HCT116 (cell line): ENCODE data around the gene AGAP2. TPM values are rescaled to one million over a fixed set of nuclear protein-coding genes. Genes with fewer than 3 reads are reported as not detected.

Experiments used
- ATAC-seq: fragments of 200-7000 bp; cut with Tn5 transposase; 2 replicates; pipeline ENCODE4 v1.9.1; 2020; ENCODE audit warnings: mild to moderate bottlenecking, moderate library complexity
- BruUV-seq: library from RNA; stranded (reverse); fragments of 400-500 nt; replicated peaks from 2 replicates; lab custom pipeline; 2021; lab: Mats Ljungman, UMichigan
- CTCF ChIA-PET: fragments of 300-600 bp; sonication (Branson Sonifier 250); formaldehyde crosslinking; loops from one replicate; lab custom pipeline; 2021; ENCODE audit warnings: antibody characterized with exemption; lab: Charles Lee
- POLR2A ChIA-PET: fragments of 300-600, 350-600 bp; sonication (Branson Sonifier 250); formaldehyde crosslinking; loops from one replicate; lab custom pipeline; 2021; ENCODE audit warnings: antibody characterized with exemption; lab: Charles Lee
- RAD21 ChIA-PET, 2 experiments: fragments of 300-600 bp; sonication (Branson Sonifier 250); formaldehyde crosslinking; loops; one replicate each; lab custom pipeline; 2023; ENCODE audit warnings: low total read pairs in 2 of 2; ENCODE audit not compliant: uncharacterized antibody in 2 of 2, unreplicated experiment in 2 of 2, low non-redundant PET in 1 of 2; lab: Charles Lee
- DNase-seq: peaks from one replicate; pipeline ENCODE4 v3.0.0-alpha.2; 2010; ENCODE audit warnings: low read depth, low spot score
- H2AFZ ChIP-seq: fragments of 200-600 bp; shearing (Covaris generic), sonication (generic); 2 replicates; pipeline ENCODE4 v1.6.1; 2017; ENCODE audit warnings: low read depth, mixed run types, mixed read lengths, antibody characterized with exemption, low read length; ENCODE audit not compliant: poor library complexity, severe bottlenecking
- H3K27ac ChIP-seq: 2 replicates; pipeline ENCODE4 v1.5.1; 2012; ENCODE audit warnings: low read depth, low read length
- H3K27me3 ChIP-seq: fragments of 200-600 bp; sonication (generic); 2 replicates; pipeline ENCODE4 v1.6.1; 2016; ENCODE audit warnings: mixed run types, low read length, mixed read lengths; ENCODE audit not compliant: insufficient read depth
- H3K36me3 ChIP-seq, 2 experiments: fragments of 200-500 bp in 1 of 2; fragments of 200-600 bp in 1 of 2; sonication (Bioruptor generic) in 1 of 2; sonication (generic) in 1 of 2; 2 replicates each; pipeline versions ENCODE4 v1.5.1 to v1.6.1; 2014 to 2016; ENCODE audit warnings: low read length in 2 of 2, inconsistent platforms in 1 of 2, mixed read lengths in 1 of 2, mixed run types in 1 of 2; ENCODE audit not compliant: insufficient read depth in 2 of 2, control insufficient read depth in 1 of 2
- H3K4me1 ChIP-seq, 2 experiments: fragments of 200-600 bp in 1 of 2; sonication (generic) in 1 of 2; 2 replicates each; pipeline versions ENCODE4 v1.5.1 to v1.6.1; 2012 to 2017; ENCODE audit warnings: low read length in 2 of 2, inconsistent platforms in 1 of 2, mild to moderate bottlenecking in 1 of 2, mixed read lengths in 1 of 2, mixed run types in 1 of 2, moderate library complexity in 1 of 2; ENCODE audit not compliant: insufficient read depth in 2 of 2, control insufficient read depth in 1 of 2
- H3K4me2 ChIP-seq: fragments of 200-600 bp; sonication (generic); 2 replicates; pipeline ENCODE4 v1.6.1; 2017; ENCODE audit warnings: mixed run types, low read length, mixed read lengths
- H3K4me3 ChIP-seq, 2 experiments: fragments of 200-600 bp in 1 of 2; sonication (generic) in 1 of 2; replicated peaks in 1 of 2; 2 replicates each; pipeline ENCODE4 v1.5.1; 2011 to 2016; ENCODE audit warnings: low read length in 2 of 2, control low read depth in 1 of 2, low read depth in 1 of 2, mild to moderate bottlenecking in 1 of 2, mixed read lengths in 1 of 2, mixed run types in 1 of 2
- H3K79me2 ChIP-seq: fragments of 200-600 bp; sonication (generic); 2 replicates; pipeline ENCODE4 v1.6.1; 2017; ENCODE audit warnings: mild to moderate bottlenecking, mixed run types, low read length, moderate library complexity, mixed read lengths; ENCODE audit not compliant: insufficient read depth
- H3K9ac ChIP-seq: fragments of 200-600 bp; sonication (generic); 2 replicates; pipeline ENCODE4 v1.6.1; 2016; ENCODE audit warnings: low read length, mixed read lengths
- H3K9me2 ChIP-seq: fragments of 200-600 bp; sonication (generic), shearing (Covaris generic); 2 replicates; pipeline ENCODE4 v1.6.1; 2017; ENCODE audit warnings: mixed run types, mild to moderate bottlenecking, moderate library complexity; ENCODE audit not compliant: insufficient read depth
- H3K9me3 ChIP-seq, 2 experiments: fragments of 200-500 bp in 1 of 2; fragments of 200-600 bp in 1 of 2; sonication (Bioruptor generic) in 1 of 2; sonication (generic) in 1 of 2; 2 replicates each; pipeline ENCODE4 v1.6.1; 2014 to 2017; ENCODE audit warnings: low read length in 2 of 2, mixed read lengths in 2 of 2, inconsistent platforms in 1 of 2, low read depth in 1 of 2, mild to moderate bottlenecking in 1 of 2, mixed run types in 1 of 2, moderate library complexity in 1 of 2; ENCODE audit not compliant: control insufficient read depth in 1 of 2, insufficient read depth in 1 of 2
- H4K20me1 ChIP-seq: fragments of 200-600 bp; sonication (generic), shearing (Covaris generic); 2 replicates; pipeline ENCODE4 v1.6.1; 2017; ENCODE audit warnings: mixed run types, mild to moderate bottlenecking, moderate library complexity; ENCODE audit not compliant: insufficient read depth
- CBX3 ChIP-seq: IDR thresholded peaks from 2 replicates; pipeline ENCODE4 v1.6.1; 2012; ENCODE audit warnings: low read depth
- CEBPB ChIP-seq: IDR thresholded peaks from 2 replicates; pipeline ENCODE4 v1.6.1; 2012; ENCODE audit warnings: low read depth
- EZH2 ChIP-seq: fragments of 200-600 bp; sonication (generic); IDR thresholded peaks from 2 replicates; pipeline ENCODE4 v1.6.1; 2017; ENCODE audit warnings: antibody characterized with exemption, mixed run types
- FOSL1 ChIP-seq: IDR thresholded peaks from 2 replicates; pipeline ENCODE4 v1.6.1; 2012; ENCODE audit warnings: low read depth
- POLR2AphosphoS5 ChIP-seq: IDR thresholded peaks from 2 replicates; pipeline ENCODE4 v1.6.1; 2011; ENCODE audit warnings: mild to moderate bottlenecking, low read depth, low read length, moderate library complexity
- RAD21 ChIP-seq: IDR thresholded peaks from 2 replicates; pipeline ENCODE4 v1.6.1; 2012; ENCODE audit warnings: low read depth, mild to moderate bottlenecking
- SIN3A ChIP-seq: IDR thresholded peaks from 2 replicates; pipeline ENCODE4 v1.6.1; 2012; ENCODE audit warnings: low read depth
- SRF ChIP-seq: IDR thresholded peaks from 2 replicates; pipeline ENCODE4 v1.6.1; 2012; ENCODE audit warnings: low read depth
- TCF7L2 ChIP-seq: IDR thresholded peaks from 2 replicates; pipeline ENCODE4 v1.7.0; 2011; ENCODE audit warnings: borderline replicate concordance, inconsistent platforms; ENCODE audit not compliant: insufficient read depth, insufficient read length; ENCODE audit errors: extremely low read depth
- ZBTB33 ChIP-seq: IDR thresholded peaks from 2 replicates; pipeline ENCODE4 v1.6.1; 2011; ENCODE audit warnings: mild to moderate bottlenecking, low read length, moderate library complexity; ENCODE audit not compliant: insufficient replicate concordance; ENCODE audit errors: extremely low read depth
- ZFX ChIP-seq: fragments of 450-650 bp; IDR thresholded peaks from 2 replicates; pipeline ENCODE4 v1.6.1; 2017
- intact Hi-C: fragments of 100-400 bp; cut with micrococcal nuclease; formaldehyde crosslinking; loops from 2 replicates; pipeline ENCODE4 v1.10.0; 2022
- total RNA-seq: library from RNA; stranded (reverse); gene quantifications from one replicate; pipeline ENCODE4 v1.2.1, GENCODE V29; 2021; ENCODE audit not compliant: unreplicated experiment
- TF ChIP-seq, protein P1 (sequence below): IDR thresholded peaks from 2 replicates; pipeline ENCODE4 v1.6.1; 2012

AGAP2 gene
- total RNA-seq, 1 experiment from 2014 or later, result 15.8 TPM

GRCh38 chr12:57746025-57746424, 7.5 kb upstream of the AGAP2 start:
- intact Hi-C loops, result no loop called here
- POLR2A ChIA-PET, result no interaction called here
- ATAC-seq, result no peak

More at GRCh38 chr12:57746025-57746424, 7.5 kb upstream of the AGAP2 start:
- peak overlapping the region; percentile 69 to 76 for H3K4me3 ChIP-seq
- no peaks in the 10 kb centered on the region for H3K9me2 ChIP-seq
- ChIA-PET RAD21 (no interaction called here), CTCF (no interaction called here)
- BruUV-seq, result TSS peak; percentile 59
- peak overlapping the region; percentile 91 for H3K4me2 ChIP-seq
- no peaks in the 10 kb centered on the region for H4K20me1 ChIP-seq
- peaks cover 18 to 27% of the 10 kb centered on the region in 2 experiments; a peak in 3 of 4 replicates for H3K36me3 ChIP-seq
- no peaks in the 10 kb centered on the region for H3K9me3 ChIP-seq
- DNase-seq, result no peak
- H3K27me3 ChIP-seq, result no peaks in the 10 kb centered on the region
- TF ChIP-seq, protein P1, sequence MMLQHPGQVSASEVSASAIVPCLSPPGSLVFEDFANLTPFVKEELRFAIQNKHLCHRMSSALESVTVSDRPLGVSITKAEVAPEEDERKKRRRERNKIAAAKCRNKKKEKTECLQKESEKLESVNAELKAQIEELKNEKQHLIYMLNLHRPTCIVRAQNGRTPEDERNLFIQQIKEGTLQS, result no peak
- TF ChIP-seq ZFX (no peak), TCF7L2 (no peak), SIN3A (no peak), CEBPB (no peak), ZBTB33 (no peak), EZH2 (no peak), FOSL1 (no peak), SRF (no peak), RAD21 (no peak), CBX3 (no peak), POLR2AphosphoS5 (no peak)
- H3K79me2 ChIP-seq, result peaks cover 21% of the 10 kb centered on the region
- no peak overlapping the region for H2AFZ ChIP-seq
- H3K27ac ChIP-seq, result peak overlapping the region; percentile 76; the same call in 1 of the 2 replicates
- H3K9ac ChIP-seq, result peak overlapping the region; percentile 90; the same call in 1 of the 2 replicates
- peaks cover 10 to 40% of the 10 kb centered on the region in 2 experiments; a peak in 3 of 4 replicates for H3K4me1 ChIP-seq
